ENCODE data around the gene NTM.

NTM gene

DNA sequence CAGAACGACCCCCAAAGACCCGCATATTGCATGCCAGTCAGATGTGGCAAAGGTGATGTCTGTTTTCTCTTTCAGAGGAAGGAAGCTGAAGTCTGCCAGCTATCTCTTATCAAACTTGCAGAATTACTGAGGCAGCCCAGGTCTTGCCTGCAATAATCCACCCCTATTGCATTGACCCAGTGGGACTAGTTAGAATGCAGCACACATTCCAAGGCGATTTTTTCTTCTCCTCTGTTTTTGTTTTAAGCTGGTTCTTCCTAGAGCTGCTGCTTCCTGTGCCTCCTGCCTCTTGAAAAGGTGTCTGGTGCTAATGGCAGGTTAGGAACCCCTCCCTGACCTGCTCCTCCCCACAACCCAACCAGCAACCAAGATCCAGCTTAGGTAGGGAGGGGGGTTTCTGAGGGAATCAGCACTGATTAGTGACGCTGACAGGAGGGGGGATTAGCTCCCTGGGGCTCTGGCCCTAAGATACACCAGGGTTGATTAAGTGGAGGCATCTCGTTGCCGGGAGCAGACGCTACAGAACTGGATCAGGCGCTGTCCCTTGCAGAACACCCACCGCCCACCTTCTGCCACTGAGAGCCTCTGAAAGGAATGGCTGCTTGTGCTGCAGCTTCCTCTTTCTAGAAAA lies 2.8 kb downstream of the NTM start:
- no peak for DNase-seq

DNA sequence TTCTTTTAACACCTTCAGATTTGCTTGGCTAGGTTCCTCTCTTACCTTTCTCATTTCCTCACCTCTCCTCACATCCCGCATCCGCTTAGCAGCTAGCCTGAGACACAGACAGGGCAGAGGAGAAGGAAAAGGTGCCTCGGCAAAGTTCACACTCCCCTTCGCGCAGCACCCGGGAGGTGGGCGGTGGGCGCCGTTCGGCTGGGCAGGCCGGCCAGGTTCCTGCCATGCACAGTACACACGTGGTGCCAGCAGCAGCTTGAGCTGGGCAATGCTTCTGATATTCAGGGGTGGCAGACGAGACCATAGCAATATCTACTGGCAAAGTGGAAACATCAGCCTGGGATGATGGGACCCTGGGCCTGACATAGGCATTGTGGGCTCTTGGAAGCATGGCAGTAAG lies 3.3 kb downstream of the NTM start:
- no peak for DNase-seq

DNA sequence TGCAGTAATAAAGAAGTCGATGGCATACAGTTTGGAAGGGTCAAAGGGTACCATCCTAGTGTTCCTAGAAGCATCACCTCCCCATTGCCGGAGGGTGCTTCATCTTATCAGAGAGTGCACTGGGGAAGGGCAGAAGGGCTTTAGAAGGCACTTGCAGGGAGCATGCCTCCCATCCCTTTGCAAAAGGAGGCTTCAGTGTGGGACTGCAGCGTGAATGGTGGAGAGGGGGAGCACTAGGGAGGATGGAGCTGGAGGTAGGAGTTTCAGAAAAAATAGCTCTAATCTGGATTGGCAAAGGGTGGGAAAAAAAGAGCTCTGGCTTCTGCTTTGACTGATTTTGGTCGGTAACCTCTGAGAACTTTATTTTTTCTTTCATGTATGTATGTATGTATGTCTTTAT lies 5.0 kb downstream of the NTM start:
- no peak for DNase-seq

DNA sequence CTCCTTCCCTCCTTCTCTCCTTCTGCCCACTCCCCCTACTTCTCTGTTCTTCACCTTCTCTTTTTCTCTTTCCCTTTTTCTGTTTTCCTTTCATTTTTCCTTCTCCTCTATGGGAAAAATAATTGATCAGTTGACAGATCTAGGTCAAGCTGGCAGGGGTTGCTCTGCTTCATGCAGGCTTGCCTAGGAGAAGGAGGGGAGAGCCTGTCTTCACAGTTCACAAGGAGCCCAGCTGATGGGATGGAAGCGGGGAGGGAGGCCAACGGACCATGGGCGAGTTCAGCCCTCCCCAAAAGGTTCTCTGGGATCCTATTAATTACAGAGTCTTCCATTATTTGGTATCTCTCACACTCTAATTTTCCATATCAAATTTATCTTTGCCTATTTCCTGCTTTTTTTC lies 5.5 kb downstream of the NTM start:
- DNase-seq, result no peak

DNA sequence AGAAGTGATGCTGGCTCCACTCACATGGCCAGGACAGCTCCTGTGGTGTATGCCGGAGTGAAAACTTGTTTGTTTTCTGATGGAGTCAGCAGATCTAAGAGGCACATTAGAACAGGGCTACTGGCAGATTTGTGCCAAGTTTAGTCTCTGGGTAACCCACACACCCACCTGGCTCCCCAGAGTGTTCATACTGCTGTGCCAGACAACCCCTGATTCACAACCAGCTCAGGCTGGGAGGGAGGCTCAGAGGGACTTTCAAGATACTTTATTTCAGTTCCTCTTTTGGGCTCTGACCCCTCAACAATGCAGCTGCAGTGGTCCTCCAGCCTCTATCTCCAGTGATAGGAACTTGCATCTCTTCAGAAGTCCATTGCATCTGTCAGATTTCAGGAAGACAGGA lies 8.5 kb downstream of the NTM start:
- DNase-seq, result no peak

DNA sequence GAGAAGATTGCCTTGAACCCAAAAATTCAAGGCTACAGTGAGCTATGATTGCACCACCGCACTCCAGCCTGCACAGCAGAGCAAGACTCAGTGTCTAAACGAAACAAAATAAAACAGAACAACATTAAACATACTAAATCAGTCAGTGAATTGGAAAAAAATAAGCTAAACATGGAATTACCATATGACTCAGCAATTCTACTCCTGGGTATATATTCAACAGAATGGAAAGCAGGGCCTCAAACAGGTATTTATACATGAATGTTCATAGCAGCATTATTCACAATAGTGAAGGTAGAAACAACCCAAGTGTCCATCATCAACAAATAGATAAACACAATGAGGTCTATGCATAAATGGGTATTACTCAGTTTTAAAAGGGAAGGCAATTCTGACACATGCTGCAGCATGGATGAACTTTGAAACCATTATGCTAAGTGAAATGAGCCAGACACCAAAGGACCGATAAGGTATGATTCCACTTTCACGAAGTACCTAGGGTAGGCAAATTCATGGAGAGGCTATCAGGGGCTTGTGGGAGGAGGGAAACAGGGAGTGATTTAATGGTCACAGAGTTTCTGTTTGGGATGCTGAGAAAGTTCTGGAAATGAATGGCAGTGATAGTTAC lies 15.5 kb downstream of the NTM start:
- no peak for DNase-seq

DNA sequence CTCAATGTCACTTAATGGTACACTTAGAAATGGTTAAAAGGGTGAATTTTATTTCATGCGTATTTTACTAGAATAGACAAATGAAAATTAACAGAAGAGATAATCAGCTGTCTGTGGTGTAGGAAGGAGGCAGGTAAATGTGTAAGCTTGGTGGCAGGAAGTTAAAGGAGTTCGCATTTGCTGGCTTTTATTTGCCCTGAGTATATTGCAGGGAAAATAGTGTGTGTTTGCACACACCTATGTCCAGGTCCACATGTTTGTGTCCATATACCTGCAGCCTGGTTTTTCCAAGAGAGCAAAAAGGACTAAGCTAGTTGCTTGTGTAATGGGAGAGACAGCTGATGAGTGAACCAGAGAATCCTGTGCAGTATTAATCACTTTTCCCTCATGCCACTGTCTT lies 16.0 kb downstream of the NTM start:
- DNase-seq, result no peak

DNA sequence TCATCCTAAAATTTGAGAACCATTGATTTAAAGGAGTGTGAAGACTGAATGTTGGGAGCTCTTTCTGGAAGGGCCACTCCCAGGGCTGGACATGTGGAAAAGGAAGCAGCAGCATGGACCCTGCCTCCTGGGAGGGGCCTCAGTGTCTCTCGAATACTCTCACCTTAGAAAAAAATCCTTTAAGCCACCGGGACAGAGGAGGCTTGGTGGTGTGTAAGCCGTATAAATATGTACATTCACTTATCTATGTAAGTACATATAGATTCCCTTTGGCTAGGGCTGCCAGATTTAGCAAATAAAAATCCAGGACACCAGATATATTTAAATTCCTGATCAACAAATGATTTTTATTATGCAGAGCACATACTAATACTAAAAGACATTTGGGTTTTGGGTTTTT lies 17.6 kb downstream of the NTM start:
- DNase-seq, result no peak

DNA sequence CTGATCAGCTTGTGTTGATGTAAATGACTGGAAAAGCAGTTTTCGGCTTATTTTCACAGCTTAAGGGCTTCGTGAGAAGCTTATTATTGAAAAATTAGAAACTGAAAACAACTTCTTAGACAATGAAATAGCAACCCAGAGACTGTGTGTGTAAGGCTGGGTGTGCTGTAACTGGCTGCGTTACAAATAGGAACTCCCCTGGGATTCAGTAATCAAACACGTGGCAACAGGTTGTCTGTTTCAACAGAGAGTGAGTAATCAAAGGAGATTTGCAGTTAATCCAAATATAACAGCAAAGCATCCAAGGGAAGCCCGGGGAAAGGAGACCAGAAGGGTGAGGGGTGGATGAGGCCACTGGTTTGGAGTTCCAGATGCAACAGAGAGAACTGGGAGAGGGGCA lies 19.2 kb downstream of the NTM start:
- DNase-seq, result no peak

DNA sequence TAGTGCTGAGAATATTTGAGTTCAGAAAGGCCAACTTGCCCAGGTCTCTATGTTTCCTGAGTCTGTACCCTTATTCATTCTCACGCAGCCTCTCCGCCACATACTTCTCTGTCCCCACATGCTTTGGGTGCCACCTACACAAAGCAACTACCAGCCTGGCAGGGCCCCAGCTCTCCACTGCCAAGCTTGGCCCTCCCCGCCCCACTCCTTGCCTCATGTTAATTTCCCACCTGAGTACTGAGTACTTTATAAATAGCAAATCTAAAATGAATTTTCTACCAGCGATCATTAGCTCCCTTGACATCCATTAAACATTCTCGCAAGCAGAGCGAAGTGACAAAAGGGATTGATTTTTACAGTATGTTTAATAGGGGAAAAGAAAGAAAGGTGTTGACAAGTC lies 20.8 kb downstream of the NTM start:
- DNase-seq, result no peak

DNA sequence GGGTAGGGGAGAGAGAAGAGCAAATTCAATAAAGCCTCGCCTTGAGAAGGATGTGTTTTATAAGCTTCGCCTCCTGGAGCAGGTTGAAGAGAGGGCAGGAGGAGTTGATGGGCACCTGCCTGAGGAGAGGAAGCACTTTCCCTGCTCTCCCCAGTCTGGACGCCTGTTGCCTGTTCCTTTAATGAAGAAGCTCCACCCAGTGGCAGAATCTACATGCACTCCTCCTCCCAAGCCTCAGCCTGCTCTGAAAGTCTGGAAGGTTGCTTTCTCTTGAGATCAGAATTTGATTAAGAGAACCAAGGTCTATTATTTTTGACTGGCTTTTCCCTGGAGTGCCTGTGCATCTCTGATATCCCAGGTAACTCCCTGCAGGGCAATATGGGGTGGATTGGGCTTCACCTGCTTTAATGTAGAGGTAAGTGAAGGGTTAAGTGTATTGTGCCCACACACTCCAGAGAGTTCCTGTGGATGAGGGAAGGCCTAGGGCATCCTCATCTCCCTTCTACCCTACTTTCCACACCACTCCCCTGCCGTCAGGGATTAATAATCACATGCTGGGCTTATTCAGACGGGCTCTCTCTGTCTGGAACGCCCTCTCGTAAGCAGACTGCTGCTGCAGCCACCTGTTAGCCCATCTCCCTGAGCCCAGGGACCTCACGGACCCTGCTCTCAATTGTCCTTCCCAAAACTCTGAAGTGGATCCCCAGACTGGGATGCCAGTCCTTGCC lies 22.3 kb downstream of the NTM start:
- DNase-seq, result no peak

DNA sequence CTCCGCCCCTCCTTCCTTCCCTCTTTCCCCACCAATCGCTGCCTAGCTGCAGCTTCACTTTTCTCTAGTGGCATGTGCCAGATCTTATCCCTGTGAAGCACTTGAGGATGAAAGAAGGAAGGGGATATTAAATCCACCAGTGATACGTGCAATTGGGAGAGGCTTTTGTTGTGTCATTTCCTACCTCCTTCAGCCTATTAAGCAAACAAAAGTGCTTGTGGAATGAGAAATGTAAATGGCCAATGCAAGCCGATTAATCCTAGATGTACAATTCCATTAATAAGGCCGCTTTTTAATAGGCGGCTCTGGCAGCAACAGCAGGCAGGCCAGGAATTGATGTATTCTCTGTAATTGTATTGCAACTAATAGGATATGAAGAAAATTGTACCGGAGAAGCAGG lies 23.3 kb downstream of the NTM start:
- no peak for DNase-seq

DNA sequence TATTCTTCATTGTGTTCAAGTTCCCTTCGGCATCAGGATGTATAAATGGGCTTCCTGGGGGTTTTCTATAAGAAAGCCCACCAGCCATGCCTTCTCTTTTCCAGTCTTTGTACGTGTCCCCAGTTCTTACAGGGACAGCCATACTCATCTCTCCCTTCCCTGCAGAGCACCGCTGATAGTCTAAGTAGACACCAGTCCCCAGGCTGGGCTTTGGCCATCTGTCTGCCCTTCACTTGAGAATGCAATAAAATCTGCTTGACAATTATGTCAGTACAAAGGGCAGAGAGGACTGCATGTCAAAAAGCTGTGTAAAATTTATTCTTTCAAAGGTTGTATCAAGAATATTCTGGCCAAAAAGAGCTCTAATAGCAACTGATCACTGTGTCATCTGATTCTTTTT lies 27.3 kb downstream of the NTM start:
- DNase-seq, result no peak

DNA sequence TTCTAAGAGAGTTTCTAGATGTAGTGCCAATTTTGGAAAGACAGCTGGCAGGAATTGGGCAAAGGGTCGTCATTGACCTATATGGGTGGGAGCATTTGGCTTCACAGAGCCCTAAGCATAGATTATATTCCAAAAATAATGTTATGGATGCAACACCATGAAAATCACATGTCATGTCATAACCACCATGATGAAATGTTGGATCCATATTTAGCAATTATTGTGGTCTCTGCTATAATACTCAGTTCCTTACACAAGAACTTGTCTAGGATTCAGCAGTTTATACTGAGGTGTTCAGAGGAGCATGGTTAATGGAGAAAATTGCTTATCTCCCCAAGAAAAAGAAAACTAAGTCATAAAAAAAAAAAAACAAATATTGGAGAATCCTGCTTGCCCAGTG lies 31.6 kb downstream of the NTM start:
- DNase-seq, result no peak

DNA sequence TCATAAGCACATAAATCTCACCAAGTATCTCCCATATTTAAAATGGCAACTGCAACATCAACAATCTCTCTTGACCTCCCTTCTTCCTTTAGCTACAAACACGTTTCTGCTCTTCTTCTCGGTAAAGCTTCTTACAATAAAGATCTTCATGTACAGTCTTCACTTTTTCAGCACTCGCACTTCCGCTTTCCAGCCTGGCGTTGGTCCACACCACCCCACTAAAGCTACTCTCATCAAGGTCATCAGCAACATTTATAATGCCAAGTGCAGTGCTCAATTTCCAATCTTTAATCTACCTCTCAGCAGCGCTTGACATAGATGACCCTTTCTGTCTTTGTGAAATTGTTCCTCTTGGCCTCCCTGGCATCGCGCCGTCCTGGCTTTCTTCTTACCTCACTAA lies 33.6 kb downstream of the NTM start:
- no peak for DNase-seq

DNA sequence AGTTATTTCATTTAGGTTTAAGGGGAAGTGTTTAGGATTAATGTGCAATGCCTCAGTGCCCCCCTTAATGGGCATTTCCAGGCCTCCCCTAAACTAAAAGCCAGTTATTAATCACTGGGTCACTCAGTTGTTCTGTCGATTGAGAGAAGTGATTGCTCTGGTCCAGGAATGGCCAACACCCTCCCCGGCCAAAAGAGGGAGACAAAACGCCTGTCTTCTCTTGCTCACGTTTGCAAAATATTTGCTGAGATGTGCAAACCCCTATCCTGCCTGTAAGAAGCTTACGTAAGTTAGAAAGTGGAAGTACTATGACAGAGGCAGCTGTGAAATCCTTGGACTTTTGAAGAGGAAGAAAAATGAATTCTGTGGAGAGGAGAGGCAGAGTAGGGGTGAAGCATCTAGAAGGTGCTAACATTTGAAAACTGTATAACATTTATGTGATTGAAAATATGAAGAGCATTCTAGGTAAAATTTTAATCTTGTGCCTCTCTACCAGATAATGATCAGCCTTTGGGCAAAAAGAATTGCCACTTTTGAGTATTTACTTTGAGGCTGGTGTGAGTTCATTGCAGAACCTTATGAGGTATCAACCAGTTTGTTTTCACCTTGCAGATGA lies 37.7 kb downstream of the NTM start:
- no peak for DNase-seq

DNA sequence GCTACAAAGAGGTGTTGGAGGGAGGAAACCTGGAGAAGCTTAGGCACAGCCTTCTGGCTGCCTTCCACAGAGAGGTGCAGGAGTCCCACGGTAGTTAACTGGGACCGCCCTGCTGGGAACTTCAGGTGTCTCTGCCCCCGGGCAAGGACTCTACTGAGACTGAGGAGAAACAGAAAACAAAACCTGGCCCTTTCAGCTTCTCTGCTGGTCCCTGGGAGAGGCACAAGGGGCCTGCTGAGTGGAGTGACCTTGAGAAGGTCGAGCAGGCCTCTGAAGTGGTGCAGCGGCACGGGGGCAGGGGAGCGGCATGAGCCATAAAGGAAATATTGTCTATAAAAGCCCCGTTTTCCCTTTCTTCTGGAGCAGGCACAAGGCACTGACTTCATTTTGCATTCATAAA lies 38.9 kb downstream of the NTM start:
- no peak for DNase-seq

DNA sequence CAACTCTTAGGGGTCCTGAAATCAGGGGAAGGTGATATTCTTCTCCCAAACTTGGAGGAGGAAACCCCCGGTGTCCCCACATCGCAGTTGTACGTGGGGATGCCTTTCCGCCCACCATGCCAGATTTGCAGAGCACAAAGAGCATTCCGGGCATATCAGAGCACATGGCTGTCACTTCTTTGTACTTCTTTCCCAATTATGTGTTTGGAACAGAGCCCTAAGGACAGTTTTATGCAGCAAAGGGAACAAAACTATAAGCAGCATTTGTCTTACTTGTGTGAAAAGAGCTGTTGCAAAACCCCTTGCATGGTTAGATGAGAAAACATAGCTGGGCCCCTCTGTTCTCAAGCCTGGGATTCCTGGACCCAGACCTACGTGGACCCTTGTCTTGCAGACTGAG lies 41.2 kb downstream of the NTM start:
- no peak for DNase-seq

DNA sequence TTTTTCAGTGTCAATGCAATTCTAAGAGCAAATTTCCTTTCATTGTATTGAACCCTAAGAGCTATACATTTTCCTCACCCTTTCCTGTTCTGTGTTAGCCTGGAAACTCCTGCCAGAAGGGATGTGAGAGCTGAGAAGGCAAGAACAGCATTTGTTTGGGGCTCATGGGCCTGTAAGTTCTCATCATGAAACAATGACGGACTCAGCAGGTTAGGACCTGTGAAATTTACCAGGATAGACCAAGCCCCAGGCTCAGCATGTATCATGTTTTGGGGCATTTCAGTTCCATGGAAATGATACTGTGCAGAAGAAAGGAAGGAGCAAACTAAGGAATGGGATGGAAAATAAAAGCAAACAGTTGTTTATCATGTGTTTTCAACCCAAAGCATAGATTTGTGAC lies 41.6 kb downstream of the NTM start:
- no peak for DNase-seq

DNA sequence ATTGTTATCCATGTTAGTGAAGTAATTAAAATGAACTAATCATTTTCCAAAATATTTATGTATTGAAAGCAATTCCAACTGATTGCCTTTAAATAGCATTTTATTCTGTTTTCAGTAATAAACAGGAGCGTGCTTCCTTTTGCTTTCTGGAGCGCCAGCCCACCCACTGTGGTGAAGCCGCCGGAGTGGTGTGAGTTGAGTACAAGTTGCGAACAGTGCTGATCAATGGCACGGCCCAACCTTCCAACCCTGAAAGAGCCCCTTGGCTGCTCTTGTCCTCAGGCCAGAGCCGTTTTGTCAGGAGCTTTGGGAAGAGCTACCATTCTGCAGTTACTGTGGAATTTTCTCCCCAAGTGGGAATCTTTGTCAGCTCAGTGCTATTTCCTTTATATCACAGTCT lies 42.8 kb downstream of the NTM start:
- DNase-seq, result no peak

DNA sequence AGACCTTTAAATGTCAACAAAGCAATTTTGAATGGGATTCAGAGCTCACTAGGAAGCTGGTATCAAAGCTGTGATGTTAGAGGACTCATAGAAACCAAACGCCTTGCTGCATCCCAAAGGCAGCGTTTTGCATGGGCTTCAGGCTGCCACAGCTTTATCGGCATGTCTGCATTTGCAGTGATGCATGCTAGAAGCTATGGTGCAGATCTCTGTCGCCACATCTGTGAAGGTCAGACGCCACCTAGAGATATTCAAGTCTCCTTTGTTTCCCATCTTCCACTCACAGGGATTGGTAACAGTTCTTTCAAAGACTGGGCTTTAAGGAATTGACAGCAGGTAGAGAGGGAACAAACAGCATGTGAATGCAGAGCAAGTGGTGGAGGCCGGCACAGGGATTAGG lies 47.8 kb downstream of the NTM start:
- no peak for DNase-seq

DNA sequence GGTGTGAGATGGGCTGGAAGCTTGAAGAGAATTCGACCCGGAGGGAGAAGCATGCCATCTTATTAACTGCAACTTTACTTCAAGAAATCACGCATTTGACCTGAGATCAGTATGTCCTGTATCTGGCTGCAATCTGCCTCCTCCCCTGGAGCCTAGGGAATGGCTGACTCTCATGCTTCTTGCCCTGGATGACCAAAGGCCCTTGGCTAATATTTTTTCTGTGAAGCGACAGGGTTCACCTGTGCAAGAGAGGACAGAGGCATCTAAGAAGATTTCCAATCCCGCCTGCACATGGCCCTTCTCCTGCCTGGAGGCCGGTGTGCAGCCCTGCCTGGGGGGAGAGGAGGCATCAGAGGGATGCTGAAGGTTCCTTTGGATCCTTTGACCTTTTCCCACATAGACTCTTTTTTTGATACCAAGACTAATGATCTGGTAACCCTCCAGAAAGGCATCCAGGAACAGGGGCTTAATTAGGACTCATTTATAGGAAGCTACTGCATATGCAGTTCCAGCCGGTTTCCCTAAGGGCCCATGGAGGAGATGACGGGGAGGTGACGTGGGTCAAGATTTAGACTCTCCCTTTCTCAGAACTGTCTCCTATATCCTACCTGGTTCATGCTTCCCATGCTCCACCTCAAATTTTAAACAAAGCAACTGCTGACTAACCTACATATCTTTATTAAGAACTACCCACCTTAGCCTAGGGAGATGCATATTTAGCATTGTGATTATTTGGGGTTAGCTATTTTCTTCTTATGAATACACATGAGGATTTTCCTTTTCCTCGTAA lies 50.8 kb downstream of the NTM start:
- no peak for DNase-seq

DNA sequence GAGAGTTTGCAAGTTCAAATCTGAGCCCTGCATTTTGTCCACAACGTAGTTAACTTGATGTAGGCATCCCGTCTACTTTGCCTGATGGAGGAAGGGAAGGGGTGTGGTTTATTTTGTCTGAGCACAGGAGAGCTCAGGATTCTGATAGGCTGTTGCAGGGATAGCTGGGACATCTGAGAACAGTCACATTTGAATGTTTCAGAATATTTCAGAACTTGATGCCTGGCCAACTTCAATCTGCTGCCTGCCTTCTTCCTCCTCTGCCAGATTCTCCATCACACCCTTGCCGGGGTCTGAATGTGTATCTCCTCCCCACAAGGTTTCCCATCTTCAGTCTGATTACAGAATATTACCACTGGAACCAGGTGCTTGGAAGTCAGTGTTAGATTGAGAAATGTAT lies 51.6 kb downstream of the NTM start:
- DNase-seq, result no peak

All from T-helper 9 cell (primary cell).